Dendritic cell treated with granulocyte-macrophage colony-stimulating factor and Interleukin-4, amounts not matched to agents 40 ng/mL and 50 ng/mL, for 4 days (primary cell): ENCODE measurements around the gene PTPRZ1.

Source experiments
- H3K27ac Mint-ChIP-seq: one replicate; pipeline ENCODE4 v1.8.0; 2022; ENCODE audit warnings: mild to moderate bottlenecking, mixed read lengths
- H3K27me3 Mint-ChIP-seq: one replicate; pipeline ENCODE4 v1.8.0; 2022; ENCODE audit warnings: mild to moderate bottlenecking, mixed read lengths
- H3K36me3 Mint-ChIP-seq: one replicate; pipeline ENCODE4 v1.8.0; 2022; ENCODE audit warnings: low read depth, mixed read lengths
- H3K4me1 Mint-ChIP-seq: one replicate; pipeline ENCODE4 v1.8.0; 2022; ENCODE audit warnings: low read depth, mixed read lengths
- H3K4me3 Mint-ChIP-seq: one replicate; pipeline ENCODE4 v1.8.0; 2022; ENCODE audit warnings: mild to moderate bottlenecking, moderate library complexity, mixed read lengths
- H3K9me3 Mint-ChIP-seq: one replicate; pipeline ENCODE4 v1.8.0; 2022; ENCODE audit warnings: mixed read lengths
- intact Hi-C: fragments of 100-400 bp; cut with micrococcal nuclease; formaldehyde crosslinking; loops from one replicate; pipeline ENCODE4 v1.15.0; 2022

The PTPRZ1 gene

GRCh38 chr7:121872831-121873288, at the start of gene PTPRZ1:
PTPRZ1 (plus strand) TSS chr7:121873161; CDS start chr7:121873500, 339 bp downstream.
- no peaks in the 10 kb centered on the region for H3K36me3 Mint-ChIP-seq
- no peak within 1 kb of the TSS for H3K4me3 Mint-ChIP-seq
- no peak within 1 kb of the TSS for H3K27ac Mint-ChIP-seq
- intact Hi-C loops = no loop called here
- no peaks in the 10 kb centered on the region for H3K9me3 Mint-ChIP-seq
- peaks cover 37% of the 10 kb centered on the region for H3K27me3 Mint-ChIP-seq
- peaks cover 5% of the 10 kb centered on the region for H3K4me1 Mint-ChIP-seq

- H3K36me3 Mint-ChIP-seq = no peaks in the 10 kb centered on the region
- H3K9me3 Mint-ChIP-seq = no peaks in the 10 kb centered on the region
- H3K4me1 Mint-ChIP-seq = no peaks in the 10 kb centered on the region
- no peak overlapping the region for H3K27ac Mint-ChIP-seq
- intact Hi-C loops = no loop called here
- H3K4me3 Mint-ChIP-seq = no peak overlapping the region
- H3K27me3 Mint-ChIP-seq = no peaks in the 10 kb centered on the region
These were observed 48.7 kb upstream of the PTPRZ1 start for GRCh38 chr7:121824276-121824675.

- Mint-ChIP-seq H3K27me3 (no peaks in the 10 kb centered on the region), H3K36me3 (no peaks in the 10 kb centered on the region), H3K27ac (no peak overlapping the region), H3K4me1 (no peaks in the 10 kb centered on the region), H3K9me3 (no peaks in the 10 kb centered on the region), H3K4me3 (no peak overlapping the region)
- intact Hi-C loops = no loop called here
These were observed 41.6 kb upstream of the PTPRZ1 start for GRCh38 chr7:121831351-121831750.

- no peak overlapping the region for H3K4me3 Mint-ChIP-seq
- intact Hi-C loops = no loop called here
- H3K4me1 Mint-ChIP-seq = no peaks in the 10 kb centered on the region
- no peaks in the 10 kb centered on the region for H3K36me3 Mint-ChIP-seq
- H3K27ac Mint-ChIP-seq = no peak overlapping the region
- H3K9me3 Mint-ChIP-seq = no peaks in the 10 kb centered on the region
- H3K27me3 Mint-ChIP-seq = no peaks in the 10 kb centered on the region
These were observed 41.2 kb upstream of the PTPRZ1 start for GRCh38 chr7:121831801-121832200.

- H3K27me3 Mint-ChIP-seq = no peaks in the 10 kb centered on the region
- no peaks in the 10 kb centered on the region for H3K36me3 Mint-ChIP-seq
- no peak overlapping the region for H3K27ac Mint-ChIP-seq
- no peaks in the 10 kb centered on the region for H3K9me3 Mint-ChIP-seq
- intact Hi-C loops = no loop called here
- no peak overlapping the region for H3K4me3 Mint-ChIP-seq
- no peaks in the 10 kb centered on the region for H3K4me1 Mint-ChIP-seq
These were observed 40.6 kb upstream of the PTPRZ1 start for GRCh38 chr7:121832347-121832746.

- no peak overlapping the region for H3K4me3 Mint-ChIP-seq
- no peak overlapping the region for H3K27ac Mint-ChIP-seq
- intact Hi-C loops = no loop called here
- H3K27me3 Mint-ChIP-seq = no peaks in the 10 kb centered on the region
- H3K36me3 Mint-ChIP-seq = no peaks in the 10 kb centered on the region
- no peaks in the 10 kb centered on the region for H3K9me3 Mint-ChIP-seq
- H3K4me1 Mint-ChIP-seq = no peaks in the 10 kb centered on the region
These were observed 39.0 kb upstream of the PTPRZ1 start for GRCh38 chr7:121833991-121834390.

- Mint-ChIP-seq H3K36me3 (no peaks in the 10 kb centered on the region), H3K27ac (no peak overlapping the region), H3K9me3 (no peaks in the 10 kb centered on the region), H3K27me3 (no peaks in the 10 kb centered on the region), H3K4me1 (no peaks in the 10 kb centered on the region), H3K4me3 (no peak overlapping the region)
- intact Hi-C loops = no loop called here
These were observed 35.5 kb upstream of the PTPRZ1 start for GRCh38 chr7:121837462-121837861.

- Mint-ChIP-seq H3K36me3 (no peaks in the 10 kb centered on the region), H3K27ac (no peak overlapping the region), H3K4me1 (no peaks in the 10 kb centered on the region), H3K9me3 (peaks cover 27% of the 10 kb centered on the region), H3K27me3 (no peaks in the 10 kb centered on the region), H3K4me3 (no peak overlapping the region)
- intact Hi-C loops = no loop called here
These were observed 25.9 kb upstream of the PTPRZ1 start for GRCh38 chr7:121847041-121847440.

- Mint-ChIP-seq H3K27me3 (no peaks in the 10 kb centered on the region), H3K4me1 (no peaks in the 10 kb centered on the region), H3K9me3 (peaks cover 4% of the 10 kb centered on the region), H3K4me3 (no peak overlapping the region), H3K36me3 (no peaks in the 10 kb centered on the region), H3K27ac (no peak overlapping the region)
- intact Hi-C loops = no loop called here
These were observed 19.7 kb upstream of the PTPRZ1 start for GRCh38 chr7:121853307-121853706.

GRCh38 chr7:121860953-121861352, 12.0 kb upstream of the PTPRZ1 start:
- Mint-ChIP-seq H3K4me3 (no peak overlapping the region), H3K4me1 (no peaks in the 10 kb centered on the region), H3K27me3 (no peaks in the 10 kb centered on the region), H3K36me3 (no peaks in the 10 kb centered on the region), H3K9me3 (no peaks in the 10 kb centered on the region), H3K27ac (no peak overlapping the region)
- intact Hi-C loops = no loop called here

GRCh38 chr7:121862591-121862990, 10.4 kb upstream of the PTPRZ1 start:
- intact Hi-C loops = no loop called here
- no peaks in the 10 kb centered on the region for H3K27me3 Mint-ChIP-seq
- no peaks in the 10 kb centered on the region for H3K4me1 Mint-ChIP-seq
- H3K9me3 Mint-ChIP-seq = no peaks in the 10 kb centered on the region
- no peaks in the 10 kb centered on the region for H3K36me3 Mint-ChIP-seq
- H3K27ac Mint-ChIP-seq = no peak overlapping the region
- H3K4me3 Mint-ChIP-seq = no peak overlapping the region

- Mint-ChIP-seq H3K9me3 (no peaks in the 10 kb centered on the region), H3K4me3 (no peak overlapping the region), H3K27me3 (peaks cover 37% of the 10 kb centered on the region), H3K27ac (no peak overlapping the region), H3K36me3 (no peaks in the 10 kb centered on the region), H3K4me1 (peaks cover 5% of the 10 kb centered on the region)
- intact Hi-C loops = no loop called here
These were observed 1.8 kb upstream of the PTPRZ1 start for GRCh38 chr7:121871188-121871587.

- H3K4me3 Mint-ChIP-seq = no peak overlapping the region
- peaks cover 37% of the 10 kb centered on the region for H3K27me3 Mint-ChIP-seq
These were observed 581 bp downstream of the PTPRZ1 start for GRCh38 chr7:121873289-121874194.

GRCh38 chr7:121874298-121874697, 1.3 kb downstream of the PTPRZ1 start:
- Mint-ChIP-seq H3K27me3 (peaks cover 37% of the 10 kb centered on the region), H3K27ac (no peak overlapping the region), H3K4me3 (no peak overlapping the region), H3K4me1 (peaks cover 5% of the 10 kb centered on the region), H3K9me3 (no peaks in the 10 kb centered on the region), H3K36me3 (no peaks in the 10 kb centered on the region)
- intact Hi-C loops = no loop called here

More at GRCh38 chr7:121873289-121874194, 581 bp downstream of the PTPRZ1 start:
- Mint-ChIP-seq H3K4me1 (peaks cover 5% of the 10 kb centered on the region), H3K27ac (no peak overlapping the region), H3K9me3 (no peaks in the 10 kb centered on the region), H3K36me3 (no peaks in the 10 kb centered on the region)
- intact Hi-C loops = no loop called here

- intact Hi-C loops = no loop called here
- H3K27ac Mint-ChIP-seq = no peak overlapping the region
These were observed 2.2 kb downstream of the PTPRZ1 start for GRCh38 chr7:121875203-121875602.

More at GRCh38 chr7:121875203-121875602, 2.2 kb downstream of the PTPRZ1 start:
- Mint-ChIP-seq H3K27me3 (peaks cover 37% of the 10 kb centered on the region), H3K36me3 (no peaks in the 10 kb centered on the region), H3K4me1 (peaks cover 5% of the 10 kb centered on the region), H3K9me3 (no peaks in the 10 kb centered on the region), H3K4me3 (no peak overlapping the region)
